SU-DHL-6 (cell line): ENCODE measurements around the gene ANXA1.

ENCODE experiments used
- EZH2phosphoT487 ChIP-seq: fragments of 200-600 bp; sonication (generic), shearing (Covaris generic); conservative IDR thresholded peaks from 2 replicates; pipeline ENCODE4 v1.6.1; 2018; ENCODE audit warnings: mild to moderate bottlenecking, antibody characterized with exemption, low read length, moderate library complexity, mixed read lengths
- TF ChIP-seq, protein P1 (sequence below): fragments of 200-600 bp; sonication (generic); IDR thresholded peaks from one replicate; pipeline ENCODE4 v1.5.1; 2017; ENCODE audit warnings: antibody characterized with exemption, mild to moderate bottlenecking, low read length, moderate library complexity; ENCODE audit not compliant: insufficient read depth, poor library complexity, severe bottlenecking

DNA sequence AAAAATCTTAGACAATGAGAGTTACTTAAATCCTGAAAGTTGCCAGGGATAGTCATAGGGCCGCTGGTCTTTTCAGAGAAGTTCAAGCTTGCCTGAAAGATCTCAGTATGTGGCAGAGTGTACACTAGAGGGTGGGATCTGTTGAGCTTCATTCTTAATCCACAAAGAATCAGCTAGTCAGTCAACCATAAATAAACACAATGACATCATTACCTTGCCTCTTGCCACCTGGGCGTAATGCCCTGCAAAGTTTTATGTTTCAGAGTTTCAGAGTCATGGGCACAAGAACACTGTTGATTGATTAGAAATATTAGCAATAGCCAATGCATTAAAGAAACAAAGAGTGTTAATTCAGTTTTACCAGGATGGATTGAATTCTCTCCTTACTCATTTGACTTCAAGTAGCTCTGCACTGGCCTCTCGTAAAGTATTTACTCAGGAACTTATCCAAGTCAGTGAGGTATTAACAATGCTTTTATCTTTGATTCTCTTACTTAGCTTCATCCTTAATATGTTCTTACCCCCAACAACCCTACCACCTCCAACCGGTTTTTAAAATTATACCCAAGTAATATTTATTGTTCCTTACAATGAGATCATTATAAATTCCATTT lies 14.3 kb upstream of the ANXA1 start:
- TF ChIP-seq, protein P1, sequence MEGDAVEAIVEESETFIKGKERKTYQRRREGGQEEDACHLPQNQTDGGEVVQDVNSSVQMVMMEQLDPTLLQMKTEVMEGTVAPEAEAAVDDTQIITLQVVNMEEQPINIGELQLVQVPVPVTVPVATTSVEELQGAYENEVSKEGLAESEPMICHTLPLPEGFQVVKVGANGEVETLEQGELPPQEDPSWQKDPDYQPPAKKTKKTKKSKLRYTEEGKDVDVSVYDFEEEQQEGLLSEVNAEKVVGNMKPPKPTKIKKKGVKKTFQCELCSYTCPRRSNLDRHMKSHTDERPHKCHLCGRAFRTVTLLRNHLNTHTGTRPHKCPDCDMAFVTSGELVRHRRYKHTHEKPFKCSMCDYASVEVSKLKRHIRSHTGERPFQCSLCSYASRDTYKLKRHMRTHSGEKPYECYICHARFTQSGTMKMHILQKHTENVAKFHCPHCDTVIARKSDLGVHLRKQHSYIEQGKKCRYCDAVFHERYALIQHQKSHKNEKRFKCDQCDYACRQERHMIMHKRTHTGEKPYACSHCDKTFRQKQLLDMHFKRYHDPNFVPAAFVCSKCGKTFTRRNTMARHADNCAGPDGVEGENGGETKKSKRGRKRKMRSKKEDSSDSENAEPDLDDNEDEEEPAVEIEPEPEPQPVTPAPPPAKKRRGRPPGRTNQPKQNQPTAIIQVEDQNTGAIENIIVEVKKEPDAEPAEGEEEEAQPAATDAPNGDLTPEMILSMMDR = no peak
- TF ChIP-seq EZH2phosphoT487 = no peak
